ENCODE measurements around the gene NEMP1. TPM values are rescaled to one million over a fixed set of nuclear protein-coding genes. Genes with fewer than 3 reads are reported as not detected.
A peak's percentile ranks its signal among the peaks of the same experiment; 100 is the strongest.

The NEMP1 gene
- total RNA-seq, 1 experiment from 2014 or later = 63.2 TPM

GRCh38 chr12:57119294-57120085 is 40.9 kb upstream of the NEMP1 start:
- TF ChIP-seq CTCF (IDR thresholded peaks at IDR 0.05; ENCODE audit: unreplicated experiment) = no peak
- no TSS peak for BruUV-seq (replicated peaks)
- peaks cover 10% of the 10 kb centered on the region for H3K9me3 Mint-ChIP-seq (ENCODE audit: low read depth, unreplicated experiment)
- intact Hi-C loops (cut with micrococcal nuclease; ENCODE audit: unreplicated experiment) = no loop called here
- DNase-seq = no peak
- H3K27ac Mint-ChIP-seq (ENCODE audit: unreplicated experiment) = no peak overlapping the region
- peaks cover 30% of the 10 kb centered on the region for H3K27me3 Mint-ChIP-seq (ENCODE audit: unreplicated experiment)
- CTCF ChIA-PET = interaction anchor here (0.7 kb wide), 1 partner anchor 12 kb away, joined by 7 read pairs; no protein-coding TSS in a partner anchor
- no peaks in the 10 kb centered on the region for H3K36me3 Mint-ChIP-seq (ENCODE audit: insufficient read depth, unreplicated experiment)
- H3K4me1 Mint-ChIP-seq (ENCODE audit: low read depth, unreplicated experiment) = no peaks in the 10 kb centered on the region
- no peak overlapping the region for H3K4me3 Mint-ChIP-seq (ENCODE audit: low read depth, unreplicated experiment)

GRCh38 chr12:57118711-57119271 is 40.2 kb upstream of the NEMP1 start:
- no peak for TF ChIP-seq CTCF (IDR thresholded peaks at IDR 0.05; ENCODE audit: unreplicated experiment)
- Mint-ChIP-seq H3K9me3 (ENCODE audit: low read depth, unreplicated experiment) (peaks cover 4% of the 10 kb centered on the region), H3K4me3 (ENCODE audit: low read depth, unreplicated experiment) (no peak overlapping the region), H3K4me1 (ENCODE audit: low read depth, unreplicated experiment) (no peaks in the 10 kb centered on the region), H3K27ac (ENCODE audit: unreplicated experiment) (no peak overlapping the region), H3K27me3 (ENCODE audit: unreplicated experiment) (peaks cover 23% of the 10 kb centered on the region), H3K36me3 (ENCODE audit: insufficient read depth, unreplicated experiment) (no peaks in the 10 kb centered on the region)
- CTCF ChIA-PET = interaction anchor here (1.6 kb wide), 1 partner anchor 49 kb away, joined by 3 read pairs; no protein-coding TSS in a partner anchor
- DNase-seq = no peak
- BruUV-seq (replicated peaks) = no TSS peak
- intact Hi-C loops (cut with micrococcal nuclease; ENCODE audit: unreplicated experiment) = no loop called here

GRCh38 chr12:57116580-57117281 is 38.1 kb upstream of the NEMP1 start:
- CTCF ChIA-PET = interaction anchor here (1.3 kb wide), 1 partner anchor 66 kb away, joined by 3 read pairs; no protein-coding TSS in a partner anchor
- Mint-ChIP-seq H3K36me3 (ENCODE audit: insufficient read depth, unreplicated experiment) (peaks cover 6% of the 10 kb centered on the region), H3K27ac (ENCODE audit: unreplicated experiment) (no peak overlapping the region), H3K4me3 (ENCODE audit: low read depth, unreplicated experiment) (no peak overlapping the region), H3K4me1 (ENCODE audit: low read depth, unreplicated experiment) (peaks cover 15% of the 10 kb centered on the region), H3K27me3 (ENCODE audit: unreplicated experiment) (peaks cover 18% of the 10 kb centered on the region), H3K9me3 (ENCODE audit: low read depth, unreplicated experiment) (no peaks in the 10 kb centered on the region)
- no peak for DNase-seq
- no TSS peak for BruUV-seq (replicated peaks)
- intact Hi-C loops (cut with micrococcal nuclease; ENCODE audit: unreplicated experiment) = no loop called here
- no peak for TF ChIP-seq CTCF (IDR thresholded peaks at IDR 0.05; ENCODE audit: unreplicated experiment)

GRCh38 chr12:57112492-57113294 is 34.1 kb upstream of the NEMP1 start:
- CTCF ChIA-PET = interaction anchor here (0.6 to 3.0 kb wide), 30 partner anchors 8 to 609 kb away, joined by 3 to 148 read pairs (median 6); partner anchors contain the start of genes LRP1, NAB2, NEMP1 and RBMS2
- no peak for DNase-seq
- H3K27ac Mint-ChIP-seq (ENCODE audit: unreplicated experiment) = peak overlapping the region; percentile 84
- H3K4me1 Mint-ChIP-seq (ENCODE audit: low read depth, unreplicated experiment) = peaks cover 34% of the 10 kb centered on the region
- H3K27me3 Mint-ChIP-seq (ENCODE audit: unreplicated experiment) = peaks cover 18% of the 10 kb centered on the region
- no peaks in the 10 kb centered on the region for H3K9me3 Mint-ChIP-seq (ENCODE audit: low read depth, unreplicated experiment)
- peak; percentile 84 for TF ChIP-seq CTCF (IDR thresholded peaks at IDR 0.05; ENCODE audit: unreplicated experiment)
- intact Hi-C loops (cut with micrococcal nuclease; ENCODE audit: unreplicated experiment) = loop anchor here (1.0 to 5.0 kb wide), 3 partner anchors 43 to 355 kb away; no protein-coding TSS in a partner anchor
- H3K4me3 Mint-ChIP-seq (ENCODE audit: low read depth, unreplicated experiment) = peak overlapping the region; percentile 77
- peaks cover 37% of the 10 kb centered on the region for H3K36me3 Mint-ChIP-seq (ENCODE audit: insufficient read depth, unreplicated experiment)
- no TSS peak for BruUV-seq (replicated peaks)
